Hepatocyte (in vitro differentiated cells): ENCODE data around the gene CCDC18. TPM values are rescaled to one million over a fixed set of nuclear protein-coding genes. Genes with fewer than 3 reads are reported as not detected.
"Not testable (repeated sequence)": the region's sequence is repeated elsewhere in the genome, so short reads cannot be mapped to it uniquely, and the experiment has no call there.

Experiments used
- DNase-seq: peaks from one replicate; pipeline ENCODE4 v3.0.0-alpha.2; 2016; ENCODE audit warnings: low spot score
- H2AFZ ChIP-seq: fragments of 200-600 bp; sonication (generic); 2 replicates; pipeline ENCODE4 v1.6.0; 2016; ENCODE audit warnings: antibody characterized with exemption, mild to moderate bottlenecking
- H3K27ac ChIP-seq: fragments of 200-600 bp; sonication (generic); 2 replicates; pipeline ENCODE4 v1.5.1; 2016; ENCODE audit warnings: mild to moderate bottlenecking
- H3K27me3 ChIP-seq: fragments of 200-600 bp; sonication (generic); 2 replicates; pipeline ENCODE4 v1.6.1; 2016
- H3K36me3 ChIP-seq: fragments of 200-600 bp; sonication (generic); replicated peaks from 2 replicates; pipeline ENCODE4 v1.5.1; 2016; ENCODE audit warnings: low read depth; ENCODE audit not compliant: insufficient read depth
- H3K4me1 ChIP-seq: fragments of 200-600 bp; sonication (generic); 2 replicates; pipeline ENCODE4 v1.5.1; 2016; ENCODE audit warnings: mild to moderate bottlenecking, moderate library complexity; ENCODE audit not compliant: insufficient read depth
- H3K4me2 ChIP-seq: fragments of 200-600 bp; sonication (generic); 2 replicates; pipeline ENCODE4 v1.6.0; 2016
- H3K4me3 ChIP-seq: fragments of 200-600 bp; sonication (generic); 2 replicates; pipeline ENCODE4 v1.5.1; 2016; ENCODE audit warnings: mild to moderate bottlenecking
- H3K79me2 ChIP-seq: fragments of 200-600 bp; sonication (generic); 2 replicates; pipeline ENCODE4 v1.6.0; 2017; ENCODE audit warnings: mild to moderate bottlenecking
- H3K9me2 ChIP-seq: fragments of 200-600 bp; sonication (generic); replicated peaks from 2 replicates; pipeline ENCODE4 v1.6.0; 2017; ENCODE audit warnings: mild to moderate bottlenecking; ENCODE audit not compliant: insufficient read depth
- H3K9me3 ChIP-seq: fragments of 200-600 bp; sonication (generic); 2 replicates; pipeline ENCODE4 v1.5.1; 2016; ENCODE audit warnings: low read depth, mild to moderate bottlenecking
- H4K20me1 ChIP-seq: fragments of 200-600 bp; sonication (generic); 2 replicates; pipeline ENCODE4 v1.6.0; 2016; ENCODE audit warnings: mild to moderate bottlenecking; ENCODE audit not compliant: insufficient read depth, poor library complexity, severe bottlenecking
- CTCF ChIP-seq: fragments of 200-600 bp; sonication (generic); IDR thresholded peaks from 2 replicates; pipeline ENCODE4 v1.5.1; 2016; ENCODE audit warnings: antibody characterized with exemption, mild to moderate bottlenecking; ENCODE audit not compliant: poor library complexity
- EZH2 ChIP-seq: fragments of 200-600 bp; sonication (generic); IDR thresholded peaks from 2 replicates; pipeline ENCODE4 v1.6.1; 2016; ENCODE audit warnings: antibody characterized with exemption, mild to moderate bottlenecking, borderline replicate concordance
- EZH2phosphoT487 ChIP-seq: fragments of 200-600 bp; sonication (generic); IDR thresholded peaks from one replicate; pipeline ENCODE4 v1.6.1; 2018; ENCODE audit warnings: antibody characterized with exemption, mild to moderate bottlenecking, low read depth, moderate library complexity; ENCODE audit not compliant: unreplicated experiment, severe bottlenecking
- WGBS: methylation state at CpG from one replicate; pipeline ENCODE4 v1.1.6; 2016; ENCODE audit warnings: low lambda C conversion rate; ENCODE audit errors: missing lambda C conversion rate; 5-methylcytosine and 5-hydroxymethylcytosine counted together
- polyA plus RNA-seq: library from polyadenylated mRNA; unstranded; fragments of >200 nt; fragmentation: Nextera tagmentation; extraction: Ambion mirVana; gene quantifications from 2 replicates; pipeline ENCODE4 v1.2.1, GENCODE V29; 2016
- total RNA-seq: library from RNA; depleted of rRNA; stranded (reverse); fragments of >200 nt; gene quantifications from 2 replicates; pipeline ENCODE4 v1.2.3, GENCODE V29; 2014

CCDC18 gene
- total and polyA plus RNA-seq, 2 experiments from 2014 or later, result 4.9 to 6.8 TPM

- Histone ChIP-seq H3K9me3 (no peaks in the 10 kb centered on the region), H2AFZ (no peak overlapping the region), H4K20me1 (no peaks in the 10 kb centered on the region), H3K9me2 (no peaks in the 10 kb centered on the region), H3K4me1 (peaks cover 6% of the 10 kb centered on the region), H3K27me3 (no peaks in the 10 kb centered on the region), H3K27ac (peak overlapping the region; percentile 86), H3K4me2 (peak overlapping the region; percentile 52), H3K79me2 (no peaks in the 10 kb centered on the region), H3K4me3 (no peak overlapping the region), H3K36me3 (no peaks in the 10 kb centered on the region)
- peak; percentile 52 for DNase-seq
- no peak for TF ChIP-seq CTCF
- TF ChIP-seq EZH2, result no peak
- TF ChIP-seq EZH2phosphoT487, result no peak
- WGBS, result 71% methylated on average over 5 of the region's 5 CpGs
These were observed 95.2 kb downstream of the CCDC18 start for GRCh38 chr1:93275634-93276295.

DNA sequence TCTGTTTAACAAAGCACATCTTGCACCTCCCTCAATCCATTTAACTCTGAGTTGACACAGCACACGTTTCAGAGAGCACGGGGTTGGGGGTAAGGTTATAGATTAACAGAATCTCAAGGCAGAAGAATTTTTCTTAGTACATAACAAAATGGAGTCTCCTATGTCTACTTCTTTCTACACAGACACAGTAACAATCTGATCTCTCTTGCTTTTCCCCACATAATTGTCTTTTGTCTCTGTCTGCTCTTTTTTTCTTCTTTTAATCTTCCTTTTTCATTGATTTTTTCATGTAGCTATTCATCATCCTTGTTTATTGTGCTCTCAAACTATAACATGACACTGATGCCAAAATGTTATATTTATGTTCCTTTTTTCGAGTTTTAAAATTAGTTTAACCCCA is 97.0 kb downstream of the CCDC18 start:
- WGBS, result 35% methylated on average over 3 of the region's 3 CpGs
- not testable (repeated sequence) for H3K4me3 ChIP-seq, H4K20me1 ChIP-seq, H3K9me3 ChIP-seq, H3K36me3 ChIP-seq, H3K4me2 ChIP-seq, DNase-seq, H3K9me2 ChIP-seq, H3K79me2 ChIP-seq, H3K4me1 ChIP-seq, H3K27me3 ChIP-seq
- Histone ChIP-seq H3K27ac (peak overlapping the region; percentile 77), H2AFZ (peak overlapping the region; percentile 61)

GRCh38 chr1:93283496-93283895 is 103.0 kb downstream of the CCDC18 start:
- Histone ChIP-seq H3K4me1 (no peaks in the 10 kb centered on the region), H3K79me2 (no peaks in the 10 kb centered on the region), H3K27ac (no peak overlapping the region), H4K20me1 (no peaks in the 10 kb centered on the region), H3K4me2 (no peak overlapping the region), H3K9me3 (no peaks in the 10 kb centered on the region), H2AFZ (no peak overlapping the region), H3K36me3 (no peaks in the 10 kb centered on the region), H3K27me3 (no peaks in the 10 kb centered on the region), H3K9me2 (no peaks in the 10 kb centered on the region), H3K4me3 (no peak overlapping the region)
- WGBS, result 100% methylated on average over 1 of the region's 1 CpG
- no peak for TF ChIP-seq CTCF
- no peak for TF ChIP-seq EZH2
- no peak for TF ChIP-seq EZH2phosphoT487
- DNase-seq, result no peak

DNA sequence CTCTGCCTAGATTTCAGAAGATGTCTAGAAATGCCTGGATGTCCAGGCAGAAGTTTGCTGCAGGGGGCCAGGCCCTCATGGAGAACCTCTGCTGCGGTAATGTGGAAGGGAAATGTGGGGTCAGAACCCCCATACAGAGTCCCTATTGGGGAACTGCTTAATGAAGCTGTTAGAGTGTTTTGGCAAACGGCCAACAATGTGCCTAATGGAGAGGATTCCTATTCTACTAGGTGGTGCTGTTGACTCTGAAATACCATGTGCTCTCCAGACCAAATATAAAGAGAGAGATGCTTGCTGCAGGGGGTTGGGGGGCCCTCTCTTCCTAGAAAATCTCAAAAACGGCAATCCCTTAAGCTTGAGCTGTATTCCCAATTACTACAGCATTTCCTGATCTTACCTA is 108.0 kb downstream of the CCDC18 start:
- Histone ChIP-seq H3K79me2 (no peaks in the 10 kb centered on the region), H3K27ac (no peak overlapping the region), H3K27me3 (no peaks in the 10 kb centered on the region), H3K4me2 (no peak overlapping the region), H3K9me2 (no peaks in the 10 kb centered on the region), H3K4me1 (no peaks in the 10 kb centered on the region), H3K9me3 (no peaks in the 10 kb centered on the region), H3K36me3 (no peaks in the 10 kb centered on the region), H3K4me3 (no peak overlapping the region), H2AFZ (no peak overlapping the region), H4K20me1 (no peaks in the 10 kb centered on the region)
- TF ChIP-seq CTCF (no peak), EZH2phosphoT487 (no peak), EZH2 (no peak)
- 85% methylated on average over 3 of the region's 3 CpGs for WGBS
- peak; percentile 19 for DNase-seq
